GM12878 (cell line): Measurements from ENCODE around the gene CABP7. TPM values are rescaled to one million over a fixed set of nuclear protein-coding genes. Genes with fewer than 3 reads are reported as not detected.

ENCODE experiments used
- ATAC-seq: fragments of 200-7000 bp; cut with Tn5 transposase; 3 replicates; pipeline ENCODE4 v1.9.1; 2020; ENCODE audit warnings: mild to moderate bottlenecking, moderate library complexity
- BruUV-seq: library from RNA; stranded (reverse); fragments of 400-500 nt; replicated peaks from 2 replicates; lab custom pipeline; 2021; lab: Mats Ljungman, UMichigan
- CTCF ChIA-PET: fragments of 300-600 bp; sonication (Branson Sonifier 250); formaldehyde crosslinking; extraction: SDS; loops from one replicate; lab custom pipeline; 2021; ENCODE audit warnings: inconsistent platforms; lab: Yijun Ruan, JAX
- POLR2A ChIA-PET: fragments of 350-600 bp; formaldehyde crosslinking; extraction: SDS; loops from one replicate; lab custom pipeline; 2021; ENCODE audit warnings: inconsistent platforms; lab: Charles Lee
- RAD21 ChIA-PET: fragments of 300-600 bp; sonication (Branson Sonifier 250); formaldehyde crosslinking; loops from one replicate; lab custom pipeline; 2023; ENCODE audit warnings: antibody characterized with exemption; ENCODE audit not compliant: unreplicated experiment; lab: Charles Lee
- SMC1A ChIA-PET: fragments of 300-600 bp; sonication (Branson Sonifier 250); formaldehyde crosslinking; loops from one replicate; lab custom pipeline; 2023; ENCODE audit not compliant: unreplicated experiment, uncharacterized antibody; lab: Charles Lee
- DNase-seq: peaks from one replicate; pipeline ENCODE4 v3.0.0-alpha.2; 2011; ENCODE audit warnings: low read depth, low spot score
- FAIRE-seq: peaks from 3 replicates; lab custom pipeline; 2011; peaks lifted over from hg19 to GRCh38; lab: Jason Lieb, UNC
- H2AFZ ChIP-seq: 2 replicates; pipeline ENCODE4 v1.6.0; 2011; ENCODE audit warnings: low read depth, low read length, control low read depth; ENCODE audit not compliant: control insufficient read depth
- H3K27ac ChIP-seq: 2 replicates; pipeline ENCODE4 v1.5.1; 2011; ENCODE audit warnings: control low read depth; ENCODE audit not compliant: control insufficient read depth, insufficient read depth
- H3K27me3 ChIP-seq, 2 experiments: replicated peaks in 1 of 2; 2 replicates each; pipeline versions ENCODE4 v1.6.0 to v1.6.1; 2011; ENCODE audit warnings: low read length in 1 of 2; ENCODE audit not compliant: control insufficient read depth in 2 of 2, insufficient read depth in 2 of 2
- H3K36me3 ChIP-seq, 2 experiments: 2 replicates each; pipeline ENCODE4 v1.5.1; 2011; ENCODE audit warnings: low read length in 1 of 2; ENCODE audit not compliant: control insufficient read depth in 2 of 2, insufficient read depth in 2 of 2
- H3K4me1 ChIP-seq: 2 replicates; pipeline ENCODE4 v1.6.1; 2011; ENCODE audit warnings: mild to moderate bottlenecking, low read length, moderate library complexity, mixed read lengths; ENCODE audit not compliant: control insufficient read depth, insufficient read depth
- H3K4me2 ChIP-seq: 2 replicates; pipeline ENCODE4 v1.6.0; 2011; ENCODE audit warnings: control low read depth; ENCODE audit not compliant: control insufficient read depth, insufficient read depth
- H3K4me3 ChIP-seq: fragments of 200-600 bp; sonication (generic); 2 replicates; pipeline ENCODE4 v1.5.1; 2016
- H3K79me2 ChIP-seq: 2 replicates; pipeline ENCODE4 v1.6.0; 2011; ENCODE audit warnings: low read length; ENCODE audit not compliant: control insufficient read depth, insufficient read depth
- H3K9ac ChIP-seq: 2 replicates; pipeline ENCODE4 v1.8.0; 2011; ENCODE audit warnings: low read length, control low read depth, mixed read lengths; ENCODE audit not compliant: control insufficient read depth, insufficient read depth
- H3K9me3 ChIP-seq: replicated peaks from 3 replicates; pipeline ENCODE4 v1.5.1; 2011; ENCODE audit warnings: mild to moderate bottlenecking, low read length; ENCODE audit not compliant: control insufficient read depth, insufficient read depth
- H4K20me1 ChIP-seq: 2 replicates; pipeline ENCODE4 v1.6.0; 2011; ENCODE audit not compliant: control insufficient read depth, insufficient read depth
- CBX3 ChIP-seq: fragments of 200-600 bp; sonication (generic); IDR thresholded peaks from 2 replicates; pipeline ENCODE4 v1.6.1; 2016; ENCODE audit warnings: low read depth, borderline replicate concordance
- CTCF ChIP-seq, 3 experiments: IDR thresholded peaks in 2 of 3; conservative IDR thresholded peaks in 1 of 3; 2 replicates each; pipeline ENCODE4 v1.5.1; 2011; ENCODE audit warnings: low read depth in 3 of 3, low read length in 3 of 3, mild to moderate bottlenecking in 3 of 3, control low read depth in 2 of 3, moderate library complexity in 2 of 3, inconsistent platforms in 1 of 3, mixed read lengths in 1 of 3; ENCODE audit not compliant: control insufficient read depth in 2 of 3, insufficient read depth in 1 of 3; ENCODE audit errors: extremely low read depth in 1 of 3
- ELK1 ChIP-seq: IDR thresholded peaks from 2 replicates; pipeline ENCODE4 v1.6.1; 2012; ENCODE audit warnings: low read depth, low read length, improper control_type of control experiment
- GATAD2B ChIP-seq: fragments of 450-650 bp; conservative IDR thresholded peaks from 2 replicates; pipeline ENCODE4 v1.6.1; 2017; ENCODE audit warnings: low read depth, mild to moderate bottlenecking, moderate library complexity
- KDM1A ChIP-seq: fragments of 200-600 bp; sonication (generic); IDR thresholded peaks from 2 replicates; pipeline ENCODE4 v1.6.1; 2016; ENCODE audit warnings: borderline replicate concordance
- MEF2B ChIP-seq: fragments of 450-650 bp; IDR thresholded peaks from 2 replicates; pipeline ENCODE4 v1.6.1; 2018; ENCODE audit warnings: mild to moderate bottlenecking, moderate library complexity; ENCODE audit not compliant: partially characterized antibody, poor library complexity, severe bottlenecking
- NFXL1 ChIP-seq: fragments of 450-650 bp; IDR thresholded peaks from 2 replicates; pipeline ENCODE4 v1.6.1; 2017; ENCODE audit warnings: antibody characterized with exemption, mild to moderate bottlenecking, borderline replicate concordance
- RUNX3 ChIP-seq: IDR thresholded peaks from 2 replicates; pipeline ENCODE4 v1.6.1; 2012; ENCODE audit warnings: low read length, inconsistent platforms
- SMAD5 ChIP-seq: IDR thresholded peaks from 2 replicates; pipeline ENCODE4 v1.6.1; 2016; ENCODE audit warnings: antibody characterized with exemption, low read depth
- SMC3 ChIP-seq: IDR thresholded peaks from 2 replicates; pipeline ENCODE4 v1.6.1; 2011; ENCODE audit warnings: low read length, improper control_type of control experiment, borderline replicate concordance
- STAT3 ChIP-seq: IDR thresholded peaks from 2 replicates; pipeline ENCODE4 v1.6.1; 2011; ENCODE audit warnings: low read depth, low read length, improper control_type of control experiment
- SUPT20H ChIP-seq: IDR thresholded peaks from 2 replicates; pipeline ENCODE4 v1.6.1; 2011; ENCODE audit warnings: low read depth, mild to moderate bottlenecking, low read length, moderate library complexity, borderline replicate concordance; ENCODE audit not compliant: control insufficient read depth
- TAF1 ChIP-seq: IDR thresholded peaks from 2 replicates; pipeline ENCODE4 v1.6.1; 2011; ENCODE audit warnings: mild to moderate bottlenecking, low read depth, low read length, borderline replicate concordance
- TCF12 ChIP-seq: IDR thresholded peaks from 2 replicates; pipeline ENCODE4 v1.6.1; 2011; ENCODE audit warnings: low read depth, mild to moderate bottlenecking, low read length
- ZZZ3 ChIP-seq: IDR thresholded peaks from 2 replicates; pipeline ENCODE4 v1.6.1; 2011; ENCODE audit warnings: low read depth; ENCODE audit not compliant: control insufficient read depth, insufficient read length
- WGBS: methylation state at CpG from one replicate; pipeline ENCODE4 v1.1.6; 2016; ENCODE audit warnings: low lambda C conversion rate; ENCODE audit not compliant: insufficient replicate concordance, insufficient coverage; ENCODE audit errors: missing lambda C conversion rate; 5-methylcytosine and 5-hydroxymethylcytosine counted together
- in situ Hi-C: fragments of 300-500 bp; cut with MboI; formaldehyde crosslinking; loops from 9 replicates; pipeline ENCODE4 v1.14.3; 2018; ENCODE audit warnings: mixed read lengths
- intact Hi-C: fragments of 100-400 bp; cut with micrococcal nuclease; formaldehyde crosslinking; loops from one replicate; pipeline ENCODE4 v1.14.2; 2022; ENCODE audit not compliant: unreplicated experiment
- polyA plus RNA-seq, 11 experiments: library from polyadenylated mRNA; depleted of rRNA in 4 of 11; unstranded in 6 of 11; stranded (reverse) in 5 of 11; fragments of >200 nt; fragmentation: Nextera tagmentation in 4 of 11; fragmentation: Illumina TruSeq in 1 of 11; extraction: Ambion mirVana in 4 of 11; extraction: Trizol in 1 of 11; gene quantifications; 1 replicate in 1 of 11; 2 replicates in 10 of 11; pipeline versions ENCODE4 v1.2.1 to v1.2.3, GENCODE V29; 2011 to 2016; ENCODE audit warnings: inconsistent platforms in 2 of 11, missing spikeins in 2 of 11, low read depth in 1 of 11
- total RNA-seq, 4 experiments: library from RNA; depleted of rRNA in 3 of 4; stranded (reverse); fragments of >200 nt in 3 of 4; fragmentation: Illumina TruSeq in 1 of 4; extraction: Trizol in 1 of 4; gene quantifications; 2 replicates each; pipeline versions ENCODE4 v1.2.1 to v1.2.3, GENCODE V29; 2013 to 2021

CABP7 gene
- total and polyA plus RNA-seq, 10 of the 15 experiments (the other 5 are each of a cell fraction or from before 2014, with no cell fraction given) = 0.02 to 0.18 (median 0.05) TPM; not detected in 5

- 50% methylated on average over 10 of the region's 10 CpGs for WGBS
- CTCF ChIA-PET = interaction anchor here (0.7 to 1.0 kb wide), 2 partner anchors 246 to 281 kb away, joined by 3 read pairs; no protein-coding TSS in a partner anchor
- Histone ChIP-seq H3K27me3 (peaks cover 3 to 8% of the 10 kb centered on the region in 2 experiments; a peak in 2 of 4 replicates), H3K4me2 (no peak overlapping the region), H3K4me1 (no peaks in the 10 kb centered on the region), H2AFZ (no peak overlapping the region), H3K36me3 (no peaks in the 10 kb centered on the region), H4K20me1 (no peaks in the 10 kb centered on the region), H3K27ac (no peak overlapping the region), H3K9me3 (no peaks in the 10 kb centered on the region), H3K9ac (no peak overlapping the region)
- ATAC-seq (no peak), FAIRE-seq (no peak)
- no TSS peak for BruUV-seq
- intact Hi-C loops (loop anchor here (10.0 kb wide), 1 partner anchor 361 kb away; the partner anchor contains the start of gene HORMAD2), in situ Hi-C loops (no loop called here)
- POLR2A ChIA-PET = no interaction called here
- RAD21 ChIA-PET = no interaction called here
- 0 out of 6 replicates have a peak, but pooled peaks of 1 of the 3 experiments have one; percentile 4 for TF ChIP-seq CTCF (IDR thresholded peaks at IDR 0.05 in 2 of 3, conservative IDR thresholded peaks at IDR 0.05 in 1 of 3; ENCODE audit: control insufficient read depth in 2 of 3, extremely low read depth in 1 of 3, insufficient read depth in 1 of 3, low read depth in 3 of 3, low read length in 3 of 3)
- TF ChIP-seq TAF1 = no peak
- TF ChIP-seq, all 136 proteins: peak for 1
- H3K4me3 ChIP-seq = no peak overlapping the region
- DNase-seq = no peak
- SMC1A ChIA-PET = no interaction called here
- H3K79me2 ChIP-seq = no peaks in the 10 kb centered on the region
These were observed 4.0 kb downstream of the CABP7 start for GRCh38 chr22:29723766-29724165.

- H4K20me1 ChIP-seq = no peaks in the 10 kb centered on the region
- WGBS = 38% methylated on average over 8 of the region's 8 CpGs
- SMC1A ChIA-PET = no interaction called here
- no peaks in the 10 kb centered on the region for H3K79me2 ChIP-seq
- POLR2A ChIA-PET = no interaction called here
- no TSS peak for BruUV-seq
- no peaks in the 10 kb centered on the region for H3K9me3 ChIP-seq
- no peak overlapping the region for H3K9ac ChIP-seq
- RAD21 ChIA-PET = interaction anchor here (0.9 kb wide), 1 partner anchor 280 kb away, joined by 3 read pairs; no protein-coding TSS in a partner anchor
- H3K27ac ChIP-seq = no peak overlapping the region
- intact Hi-C loops = loop anchor here (10.0 kb wide), 1 partner anchor 360 kb away; the partner anchor contains the start of gene HORMAD2
- H3K4me3 ChIP-seq = no peak overlapping the region
- H3K4me2 ChIP-seq = no peak overlapping the region
- CTCF ChIA-PET = interaction anchor here (0.9 to 2.5 kb wide), 4 partner anchors 14 to 280 kb away, joined by 3 to 8 read pairs (median 4); no protein-coding TSS in a partner anchor
- no peaks in the 10 kb centered on the region for H3K4me1 ChIP-seq
- H2AFZ ChIP-seq = no peak overlapping the region
- no peak for FAIRE-seq
- in situ Hi-C loops = no loop called here
- peaks cover 0 to 2% of the 10 kb centered on the region in 2 experiments; a peak in 1 of 4 replicates for H3K27me3 ChIP-seq
- no peaks in the 10 kb centered on the region for H3K36me3 ChIP-seq
- no peak for DNase-seq
- ATAC-seq = no peak
- TF ChIP-seq SUPT20H (no peak), KDM1A (no peak), ELK1 (no peak), CBX3 (no peak), STAT3 (no peak), ZZZ3 (no peak), NFXL1 (no peak), MEF2B (no peak), RUNX3 (no peak), SMAD5 (no peak), GATAD2B (no peak), TCF12 (no peak), SMC3 (no peak)
These were observed 5.0 kb downstream of the CABP7 start for GRCh38 chr22:29724843-29725242.
